PFSK-1 (cell line): ENCODE measurements around the gene KLC4.

ENCODE experiments used
- FOXP2 ChIP-seq: optimal IDR thresholded peaks from 2 replicates; pipeline ENCODE3; 2011; ENCODE audit warnings: borderline replicate concordance, control low read depth, inconsistent platforms; ENCODE audit not compliant: insufficient read depth; ENCODE audit errors: extremely low read length, extremely low read depth
- POLR2AphosphoS5 ChIP-seq: IDR thresholded peaks from 2 replicates; pipeline ENCODE4 v1.6.1; 2012; ENCODE audit warnings: low read depth, mild to moderate bottlenecking, control low read depth, low read length, moderate library complexity
- REST ChIP-seq, 2 experiments: IDR thresholded peaks; 2 replicates each; pipeline versions ENCODE4 v1.6.1 to v1.8.0; 2011 to 2012; ENCODE audit warnings: low read depth in 2 of 2, low read length in 2 of 2, control low read depth in 1 of 2, inconsistent platforms in 1 of 2, mild to moderate bottlenecking in 1 of 2, moderate library complexity in 1 of 2; ENCODE audit not compliant: insufficient read depth in 1 of 2
- SIN3A ChIP-seq: IDR thresholded peaks from 2 replicates; pipeline ENCODE4 v1.6.1; 2012; ENCODE audit warnings: mild to moderate bottlenecking, low read length, moderate library complexity, borderline replicate concordance; ENCODE audit not compliant: insufficient read depth
- TAF1 ChIP-seq: IDR thresholded peaks from 2 replicates; pipeline ENCODE4 v1.6.1; 2012; ENCODE audit warnings: low read length, control low read depth, borderline replicate concordance; ENCODE audit not compliant: insufficient read depth

GRCh38 chr6:43089467-43089866 lies 30.0 kb downstream of the KLC4 start:
- no peak for TF ChIP-seq TAF1
- TF ChIP-seq POLR2AphosphoS5 = no peak
- TF ChIP-seq FOXP2 = no peak
- TF ChIP-seq REST (IDR thresholded peaks at IDR 0.05; ENCODE audit: insufficient read depth in 1 of 2, low read depth in 2 of 2, low read length in 2 of 2) = no peak
- no peak for TF ChIP-seq SIN3A
